Ishikawa (cell line): ENCODE results near the gene LMF1.

ENCODE experiments used
- EP300 ChIP-seq: IDR thresholded peaks from 2 replicates; pipeline ENCODE4 v1.6.1; 2012; ENCODE audit warnings: borderline replicate concordance
- YY1 ChIP-seq: IDR thresholded peaks from 2 replicates; pipeline ENCODE4 v1.6.1; 2012; ENCODE audit warnings: low read depth

- TF ChIP-seq EP300 (no peak), YY1 (no peak)
Observed at GRCh38 chr16:892006-892405, 78.8 kb downstream of the LMF1 start.
